Measurements from ENCODE around the gene C12orf60. TPM values are rescaled to one million over a fixed set of nuclear protein-coding genes. Genes with fewer than 3 reads are reported as not detected.
A peak's percentile ranks its signal among the peaks of the same experiment; 100 is the strongest.

Gene C12orf60
- total RNA-seq, 1 experiment from 2014 or later: 1.2 TPM

GRCh38 chr12:14772946-14773345 is 30.5 kb upstream of the C12orf60 start:
- Histone ChIP-seq H3K27ac (no peak overlapping the region), H3K4me1 (no peaks in the 10 kb centered on the region), H3K36me3 (no peaks in the 10 kb centered on the region), H3K9me3 (replicated peaks) (no peaks in the 10 kb centered on the region), H3K27me3 (no peaks in the 10 kb centered on the region), H3K4me3 (no peak overlapping the region)
- no peak for DNase-seq

- H3K36me3 ChIP-seq: no peaks in the 10 kb centered on the region
- no peaks in the 10 kb centered on the region for H3K4me1 ChIP-seq
- no peak overlapping the region for H3K27ac ChIP-seq
- no peak for DNase-seq
- H3K4me3 ChIP-seq: no peak overlapping the region
- H3K9me3 ChIP-seq (replicated peaks): no peaks in the 10 kb centered on the region
- no peaks in the 10 kb centered on the region for H3K27me3 ChIP-seq
Observed at GRCh38 chr12:14773685-14774073, 29.8 kb upstream of the C12orf60 start.

- Histone ChIP-seq H3K36me3 (no peaks in the 10 kb centered on the region), H3K27me3 (no peaks in the 10 kb centered on the region), H3K4me1 (no peaks in the 10 kb centered on the region), H3K27ac (no peak overlapping the region), H3K9me3 (replicated peaks) (no peaks in the 10 kb centered on the region), H3K4me3 (no peak overlapping the region)
- no peak for DNase-seq
Observed at GRCh38 chr12:14774074-14774905, 29.2 kb upstream of the C12orf60 start.

- no peaks in the 10 kb centered on the region for H3K4me1 ChIP-seq
- H3K9me3 ChIP-seq (replicated peaks): no peaks in the 10 kb centered on the region
- no peak overlapping the region for H3K4me3 ChIP-seq
- H3K27me3 ChIP-seq: no peaks in the 10 kb centered on the region
- no peaks in the 10 kb centered on the region for H3K36me3 ChIP-seq
- H3K27ac ChIP-seq: no peak overlapping the region
- DNase-seq: no peak
Observed at GRCh38 chr12:14774906-14775635, 28.4 kb upstream of the C12orf60 start.

GRCh38 chr12:14775636-14775980 is 27.9 kb upstream of the C12orf60 start:
- DNase-seq: no peak
- no peak overlapping the region for H3K27ac ChIP-seq
- H3K4me1 ChIP-seq: no peaks in the 10 kb centered on the region
- H3K36me3 ChIP-seq: no peaks in the 10 kb centered on the region
- H3K4me3 ChIP-seq: no peak overlapping the region
- no peaks in the 10 kb centered on the region for H3K27me3 ChIP-seq
- H3K9me3 ChIP-seq (replicated peaks): no peaks in the 10 kb centered on the region

- H3K9me3 ChIP-seq (replicated peaks): no peaks in the 10 kb centered on the region
- no peaks in the 10 kb centered on the region for H3K27me3 ChIP-seq
- no peak for DNase-seq
- no peak overlapping the region for H3K27ac ChIP-seq
- H3K36me3 ChIP-seq: no peaks in the 10 kb centered on the region
- H3K4me1 ChIP-seq: no peaks in the 10 kb centered on the region
- no peak overlapping the region for H3K4me3 ChIP-seq
Observed at GRCh38 chr12:14776236-14776961, 27.1 kb upstream of the C12orf60 start.

GRCh38 chr12:14777271-14777670 is 26.2 kb upstream of the C12orf60 start:
- DNase-seq: no peak
- H3K4me1 ChIP-seq: no peaks in the 10 kb centered on the region
- H3K9me3 ChIP-seq (replicated peaks): no peaks in the 10 kb centered on the region
- H3K27ac ChIP-seq: no peak overlapping the region
- no peak overlapping the region for H3K4me3 ChIP-seq
- no peaks in the 10 kb centered on the region for H3K36me3 ChIP-seq
- H3K27me3 ChIP-seq: no peaks in the 10 kb centered on the region

GRCh38 chr12:14779834-14780233 is 23.6 kb upstream of the C12orf60 start:
- peaks cover 5% of the 10 kb centered on the region for H3K36me3 ChIP-seq
- no peak for DNase-seq
- no peaks in the 10 kb centered on the region for H3K4me1 ChIP-seq
- no peak overlapping the region for H3K4me3 ChIP-seq
- no peaks in the 10 kb centered on the region for H3K9me3 ChIP-seq (replicated peaks)
- H3K27ac ChIP-seq: no peak overlapping the region
- H3K27me3 ChIP-seq: no peaks in the 10 kb centered on the region

GRCh38 chr12:14780859-14781258 is 22.6 kb upstream of the C12orf60 start:
- H3K27ac ChIP-seq: no peak overlapping the region
- H3K9me3 ChIP-seq (replicated peaks): no peaks in the 10 kb centered on the region
- H3K27me3 ChIP-seq: no peaks in the 10 kb centered on the region
- H3K4me3 ChIP-seq: no peak overlapping the region
- DNase-seq: no peak
- H3K36me3 ChIP-seq: peaks cover 12% of the 10 kb centered on the region
- H3K4me1 ChIP-seq: no peaks in the 10 kb centered on the region

GRCh38 chr12:14781563-14781962 is 21.9 kb upstream of the C12orf60 start:
- Histone ChIP-seq H3K27me3 (no peaks in the 10 kb centered on the region), H3K4me1 (no peaks in the 10 kb centered on the region), H3K27ac (no peak overlapping the region), H3K4me3 (no peak overlapping the region), H3K9me3 (replicated peaks) (no peaks in the 10 kb centered on the region), H3K36me3 (peaks cover 19% of the 10 kb centered on the region)
- no peak for DNase-seq

GRCh38 chr12:14782756-14783155 is 20.7 kb upstream of the C12orf60 start:
- no peaks in the 10 kb centered on the region for H3K27me3 ChIP-seq
- H3K36me3 ChIP-seq: peaks cover 28% of the 10 kb centered on the region
- H3K4me1 ChIP-seq: no peaks in the 10 kb centered on the region
- no peak overlapping the region for H3K4me3 ChIP-seq
- H3K27ac ChIP-seq: no peak overlapping the region
- no peaks in the 10 kb centered on the region for H3K9me3 ChIP-seq (replicated peaks)
- DNase-seq: no peak

GRCh38 chr12:14784471-14784870 is 19.0 kb upstream of the C12orf60 start:
- no peak overlapping the region for H3K27ac ChIP-seq
- DNase-seq: no peak
- no peak overlapping the region for H3K4me3 ChIP-seq
- no peaks in the 10 kb centered on the region for H3K4me1 ChIP-seq
- H3K27me3 ChIP-seq: no peaks in the 10 kb centered on the region
- H3K36me3 ChIP-seq: peaks cover 45% of the 10 kb centered on the region
- no peaks in the 10 kb centered on the region for H3K9me3 ChIP-seq (replicated peaks)

GRCh38 chr12:14785568-14785967 is 17.9 kb upstream of the C12orf60 start:
- no peak overlapping the region for H3K27ac ChIP-seq
- H3K9me3 ChIP-seq (replicated peaks): no peaks in the 10 kb centered on the region
- no peaks in the 10 kb centered on the region for H3K4me1 ChIP-seq
- peaks cover 56% of the 10 kb centered on the region for H3K36me3 ChIP-seq
- no peak overlapping the region for H3K4me3 ChIP-seq
- H3K27me3 ChIP-seq: no peaks in the 10 kb centered on the region
- no peak for DNase-seq

- peaks cover 88% of the 10 kb centered on the region for H3K36me3 ChIP-seq
- H3K4me1 ChIP-seq: no peaks in the 10 kb centered on the region
- peak overlapping the region; percentile 30 for H3K27ac ChIP-seq
- H3K27me3 ChIP-seq: no peaks in the 10 kb centered on the region
- DNase-seq: peak in 1 of 2 experiments; percentile 8
- no peaks in the 10 kb centered on the region for H3K9me3 ChIP-seq (replicated peaks)
- no peak overlapping the region for H3K4me3 ChIP-seq
Observed at GRCh38 chr12:14795028-14795448, 8.4 kb upstream of the C12orf60 start.

GRCh38 chr12:14802247-14802646 is 1.2 kb upstream of the C12orf60 start:
- Histone ChIP-seq H3K36me3 (peaks cover 30% of the 10 kb centered on the region), H3K27ac (no peak overlapping the region), H3K4me1 (peaks cover 13% of the 10 kb centered on the region), H3K9me3 (replicated peaks) (no peaks in the 10 kb centered on the region), H3K4me3 (peak overlapping the region; percentile 95), H3K27me3 (no peaks in the 10 kb centered on the region)
- DNase-seq: peak in 1 of 2 experiments; percentile 6

All from SJCRH30 (cell line).